ENCODE results near the gene CDH15.

CDH15 gene

DNA sequence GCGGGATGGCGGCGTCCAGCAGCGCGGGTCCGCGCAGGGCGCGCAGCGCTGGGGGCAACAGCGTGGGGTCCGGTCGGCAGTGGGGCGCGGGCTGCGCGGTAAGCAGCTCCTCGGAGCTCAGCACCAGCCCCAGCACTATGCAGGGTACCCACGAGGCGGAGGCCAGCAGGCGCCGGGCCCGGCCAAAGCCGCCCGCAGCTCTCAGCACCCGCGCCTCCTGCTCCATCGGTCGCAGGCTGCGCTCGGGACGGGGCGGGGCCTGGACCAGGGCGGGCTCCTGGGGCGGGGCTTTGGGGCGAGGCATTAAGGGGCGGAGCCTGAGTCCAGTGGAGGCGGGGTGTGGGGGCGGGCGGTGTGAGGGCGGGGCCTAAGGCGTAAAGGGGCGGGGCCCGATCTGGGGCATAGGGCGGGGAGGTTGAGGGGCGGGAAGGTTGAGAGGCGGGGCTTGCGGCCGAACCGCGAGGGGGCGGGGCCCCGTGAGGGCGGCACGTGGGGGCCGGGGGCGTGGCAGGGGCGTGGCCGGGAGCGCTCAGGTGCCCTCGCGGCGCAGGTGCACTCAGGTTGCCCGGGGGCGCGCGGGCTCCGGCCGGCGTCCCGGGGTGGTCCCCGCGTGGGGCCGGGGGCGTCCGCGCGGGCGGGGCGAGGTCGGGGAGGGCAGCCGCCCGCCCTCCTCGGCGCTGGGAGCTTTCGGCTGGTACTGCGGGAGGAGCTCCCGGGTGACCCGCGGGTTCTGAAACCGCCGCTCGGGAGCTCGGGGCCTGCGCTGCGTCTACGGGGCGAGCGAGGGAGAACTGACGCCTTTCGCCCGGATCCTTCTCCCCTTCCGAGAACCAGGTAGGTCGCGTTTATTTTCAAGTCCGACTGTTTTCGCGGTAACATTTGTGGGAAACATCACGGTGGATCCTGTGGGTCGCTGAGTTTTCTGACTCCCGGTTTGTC is 30.2 kb downstream of the CDH15 start:
- Histone ChIP-seq H3K4me3 (ENCODE audit: low read depth, low read length) (no peak overlapping the region), H3K36me3 (replicated peaks) (no peaks in the 10 kb centered on the region), H3K27ac (no peak overlapping the region), H3K27me3 (replicated peaks) (peaks cover 32% of the 10 kb centered on the region)
- no peak for TF ChIP-seq CTCF (IDR thresholded peaks at IDR 0.05; ENCODE audit: low read depth, low read length, missing control alignments)
- peak; percentile 41 for DNase-seq
- in situ Hi-C loops (cut with HindIII; ENCODE audit: low pct_ligation_motif_present, low sequenced_read_pairs) = no loop called here

GRCh38 chr16:89202422-89203215 is 31.1 kb downstream of the CDH15 start:
- peaks cover 32% of the 10 kb centered on the region for H3K27me3 ChIP-seq (replicated peaks)
- DNase-seq = no peak
- H3K27ac ChIP-seq = no peak overlapping the region
- no peaks in the 10 kb centered on the region for H3K36me3 ChIP-seq (replicated peaks)
- TF ChIP-seq CTCF (IDR thresholded peaks at IDR 0.05; ENCODE audit: low read depth, low read length, missing control alignments) = no peak
- in situ Hi-C loops (cut with HindIII; ENCODE audit: low pct_ligation_motif_present, low sequenced_read_pairs) = no loop called here
- H3K4me3 ChIP-seq (ENCODE audit: low read depth, low read length) = no peak overlapping the region

DNA sequence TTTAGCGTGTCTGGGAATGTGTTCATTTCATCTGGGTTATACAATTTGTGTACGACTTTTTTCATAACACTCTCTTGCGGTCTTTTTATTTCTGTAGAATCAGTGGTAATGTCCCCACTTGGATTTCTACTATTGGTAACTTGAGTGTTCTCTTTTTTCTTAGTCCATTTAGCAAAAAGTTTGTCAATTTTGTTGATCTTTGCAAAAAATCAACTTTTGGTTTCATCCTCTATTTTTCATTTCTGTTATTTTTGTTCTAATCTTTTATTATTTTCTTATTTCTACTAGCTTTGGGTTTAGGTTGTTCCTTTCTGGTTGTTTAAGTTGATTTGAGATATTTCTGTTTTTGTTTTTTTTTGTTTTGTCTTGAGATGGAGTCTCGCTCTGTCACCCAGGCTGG is 36.4 kb downstream of the CDH15 start:
- Histone ChIP-seq H3K27me3 (replicated peaks) (peaks cover 4% of the 10 kb centered on the region), H3K27ac (no peak overlapping the region), H3K36me3 (replicated peaks) (no peaks in the 10 kb centered on the region), H3K4me3 (ENCODE audit: low read depth, low read length) (no peak overlapping the region)
- no peak for DNase-seq
- TF ChIP-seq CTCF (IDR thresholded peaks at IDR 0.05; ENCODE audit: low read depth, low read length, missing control alignments) = no peak
- in situ Hi-C loops (cut with HindIII; ENCODE audit: low pct_ligation_motif_present, low sequenced_read_pairs) = no loop called here

- no peaks in the 10 kb centered on the region for H3K27me3 ChIP-seq (replicated peaks)
- no peak for TF ChIP-seq CTCF (IDR thresholded peaks at IDR 0.05; ENCODE audit: low read depth, low read length, missing control alignments)
- in situ Hi-C loops (cut with HindIII; ENCODE audit: low pct_ligation_motif_present, low sequenced_read_pairs) = no loop called here
These were observed 38.0 kb downstream of the CDH15 start for GRCh38 chr16:89209522-89210044.

DNA sequence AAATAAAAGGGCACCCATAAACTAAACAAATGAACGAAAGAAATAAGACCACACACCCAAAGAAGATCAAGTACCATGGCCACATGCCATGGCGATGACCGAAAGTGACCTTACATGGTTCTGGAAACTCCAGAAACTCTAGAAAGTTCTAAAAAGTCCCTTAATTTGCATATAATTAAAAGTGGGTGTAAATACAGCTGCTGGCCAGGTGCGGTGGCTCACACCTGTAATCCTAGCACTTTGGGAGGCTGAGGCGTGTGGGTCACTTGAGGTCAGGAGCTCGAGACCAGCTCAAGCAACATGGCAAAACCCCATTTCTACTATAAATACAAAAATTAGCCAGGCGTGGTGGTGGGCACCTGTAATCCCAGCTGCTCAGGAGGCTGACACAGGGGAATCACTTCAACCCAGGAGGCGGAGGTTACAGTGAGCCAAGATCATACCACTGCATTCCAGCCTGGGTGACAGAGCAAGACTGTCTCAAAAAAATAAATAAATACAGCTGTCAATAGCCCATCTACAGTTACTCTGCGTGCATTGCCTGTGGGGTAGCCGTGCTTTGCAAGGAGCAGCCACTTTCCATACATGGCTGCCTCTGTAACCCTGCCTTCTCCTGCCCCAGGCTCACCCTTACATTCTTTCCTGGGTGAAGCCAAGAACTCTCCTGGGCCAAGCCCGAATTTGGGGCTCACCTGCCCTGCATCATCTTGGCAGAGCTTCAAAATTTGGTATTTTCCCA is 38.8 kb downstream of the CDH15 start:
- H3K4me3 ChIP-seq (ENCODE audit: low read depth, low read length) = no peak overlapping the region
- no peaks in the 10 kb centered on the region for H3K27me3 ChIP-seq (replicated peaks)
- no peak overlapping the region for H3K27ac ChIP-seq
- no peaks in the 10 kb centered on the region for H3K36me3 ChIP-seq (replicated peaks)
- no peak for DNase-seq
- in situ Hi-C loops (cut with HindIII; ENCODE audit: low pct_ligation_motif_present, low sequenced_read_pairs) = no loop called here
- no peak for TF ChIP-seq CTCF (IDR thresholded peaks at IDR 0.05; ENCODE audit: low read depth, low read length, missing control alignments)

More at GRCh38 chr16:89209522-89210044, 38.0 kb downstream of the CDH15 start:
- Histone ChIP-seq H3K27ac (no peak overlapping the region), H3K4me3 (ENCODE audit: low read depth, low read length) (no peak overlapping the region), H3K36me3 (replicated peaks) (no peaks in the 10 kb centered on the region)
- no peak for DNase-seq
